ENCODE data around the gene TUBE1.

DNA sequence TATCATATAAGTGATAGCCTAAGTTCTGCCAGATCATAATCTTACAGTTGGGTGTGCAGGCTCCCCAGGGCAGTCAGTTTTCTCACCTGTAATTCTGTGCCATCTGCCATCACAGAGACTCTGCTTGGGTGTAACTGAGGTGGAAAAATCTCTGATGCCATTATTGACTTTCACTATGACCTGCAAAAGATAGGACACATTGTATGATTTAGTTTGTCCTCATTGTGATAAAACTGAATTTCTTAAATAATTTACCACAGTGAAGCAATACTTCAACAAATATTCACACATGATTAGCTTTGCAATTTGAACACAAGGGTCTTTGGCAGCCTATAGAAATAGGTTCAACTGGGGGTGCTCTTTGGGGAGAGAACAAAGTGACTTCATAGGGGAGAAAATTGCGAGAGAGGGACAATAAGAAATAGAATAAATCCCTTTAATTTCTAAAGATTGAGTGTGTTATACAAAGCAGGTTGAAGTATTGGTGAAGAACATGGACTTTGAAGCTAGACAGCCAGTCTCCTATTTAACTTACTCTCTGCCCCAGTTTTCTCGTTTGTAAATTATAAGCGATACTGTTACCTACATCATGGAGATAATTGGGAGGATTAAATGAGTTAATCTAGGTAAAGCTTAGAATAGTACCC lies 27.4 kb upstream of the TUBE1 start:
- TF ChIP-seq POLR2A (IDR thresholded peaks at IDR 0.05), result no peak
- TF ChIP-seq, protein P1, sequence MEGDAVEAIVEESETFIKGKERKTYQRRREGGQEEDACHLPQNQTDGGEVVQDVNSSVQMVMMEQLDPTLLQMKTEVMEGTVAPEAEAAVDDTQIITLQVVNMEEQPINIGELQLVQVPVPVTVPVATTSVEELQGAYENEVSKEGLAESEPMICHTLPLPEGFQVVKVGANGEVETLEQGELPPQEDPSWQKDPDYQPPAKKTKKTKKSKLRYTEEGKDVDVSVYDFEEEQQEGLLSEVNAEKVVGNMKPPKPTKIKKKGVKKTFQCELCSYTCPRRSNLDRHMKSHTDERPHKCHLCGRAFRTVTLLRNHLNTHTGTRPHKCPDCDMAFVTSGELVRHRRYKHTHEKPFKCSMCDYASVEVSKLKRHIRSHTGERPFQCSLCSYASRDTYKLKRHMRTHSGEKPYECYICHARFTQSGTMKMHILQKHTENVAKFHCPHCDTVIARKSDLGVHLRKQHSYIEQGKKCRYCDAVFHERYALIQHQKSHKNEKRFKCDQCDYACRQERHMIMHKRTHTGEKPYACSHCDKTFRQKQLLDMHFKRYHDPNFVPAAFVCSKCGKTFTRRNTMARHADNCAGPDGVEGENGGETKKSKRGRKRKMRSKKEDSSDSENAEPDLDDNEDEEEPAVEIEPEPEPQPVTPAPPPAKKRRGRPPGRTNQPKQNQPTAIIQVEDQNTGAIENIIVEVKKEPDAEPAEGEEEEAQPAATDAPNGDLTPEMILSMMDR (IDR thresholded peaks at IDR 0.05), result no peak

Data from body of pancreas (tissue), 4 donors.